HEK293 (cell line): Measurements from ENCODE around the gene TXNDC15.

Source experiments
- CTCF ChIA-PET: fragments of 350-600 bp; formaldehyde crosslinking; extraction: SDS; loops from one replicate; lab custom pipeline; 2021; ENCODE audit warnings: antibody characterized with exemption; lab: Yijun Ruan, JAX
- POLR2A ChIA-PET: fragments of 300-600 bp; formaldehyde crosslinking; extraction: SDS; loops from one replicate; lab custom pipeline; 2020; ENCODE audit warnings: antibody characterized with exemption, inconsistent platforms; lab: Yijun Ruan, JAX
- H3K27ac ChIP-seq: fragments of 200-500 bp; sonication (Bioruptor generic); 2 replicates; pipeline ENCODE4 v1.5.1; 2014; ENCODE audit warnings: low read depth, low read length, control low read depth, inconsistent platforms; ENCODE audit errors: extremely low read depth
- H3K36me3 ChIP-seq, 2 experiments: fragments of 200-500 bp in 1 of 2; sonication (Bioruptor generic) in 1 of 2; 1 replicate in 1 of 2; 2 replicates in 1 of 2; pipeline ENCODE4 v1.5.1; 2014 to 2017; ENCODE audit warnings: inconsistent platforms in 2 of 2, low read length in 2 of 2; ENCODE audit not compliant: control insufficient read depth in 2 of 2, insufficient read depth in 1 of 2
- H3K4me1 ChIP-seq: fragments of 200-500 bp; sonication (Bioruptor generic); 2 replicates; pipeline ENCODE4 v1.5.1; 2014; ENCODE audit warnings: mild to moderate bottlenecking, low read length, inconsistent platforms; ENCODE audit not compliant: control insufficient read depth, insufficient read depth
- H3K4me3 ChIP-seq: 2 replicates; pipeline ENCODE4 v1.5.1; 2011; ENCODE audit warnings: low read depth, mild to moderate bottlenecking, control low read depth, low read length, moderate library complexity
- H3K9me3 ChIP-seq: fragments of 200-500 bp; sonication (Bioruptor generic); 2 replicates; pipeline ENCODE4 v1.5.1; 2014; ENCODE audit warnings: low read depth, low read length, inconsistent platforms; ENCODE audit not compliant: control insufficient read depth, insufficient read depth
- BCL11B ChIP-seq: fragments of 450-650 bp; formaldehyde crosslinking; IDR thresholded peaks from 2 replicates; pipeline ENCODE4 v1.5.1; 2016; ENCODE audit warnings: low read depth, missing biosample characterization, missing genetic modification characterization
- EGR2 ChIP-seq: fragments of 450-650 bp; formaldehyde crosslinking; IDR thresholded peaks from 2 replicates; pipeline ENCODE4 v1.5.1; 2016; ENCODE audit warnings: low read depth, missing biosample characterization, missing genetic modification characterization
- FEZF1 ChIP-seq: fragments of 450-650 bp; formaldehyde crosslinking; IDR thresholded peaks from 2 replicates; pipeline ENCODE4 v1.5.1; 2016; ENCODE audit warnings: missing biosample characterization, missing genetic modification characterization
- HOXD13 ChIP-seq: sonication (generic); formaldehyde crosslinking; IDR thresholded peaks from 2 replicates; pipeline ENCODE4 v1.8.0; 2022; ENCODE audit warnings: missing genetic modification reagents, borderline replicate concordance
- KLF10 ChIP-seq: fragments of 450-650 bp; IDR thresholded peaks from 2 replicates; pipeline ENCODE4 v1.5.1; 2018; ENCODE audit warnings: missing biosample characterization, mild to moderate bottlenecking, missing genetic modification characterization
- KLF16 ChIP-seq: fragments of 450-650 bp; formaldehyde crosslinking; IDR thresholded peaks from 2 replicates; pipeline ENCODE4 v1.5.1; 2017; ENCODE audit warnings: missing biosample characterization, missing genetic modification characterization
- OVOL3 ChIP-seq: fragments of 450-650 bp; formaldehyde crosslinking; IDR thresholded peaks from 2 replicates; pipeline ENCODE4 v1.5.1; 2016; ENCODE audit warnings: missing biosample characterization, missing genetic modification characterization
- PRDM1 ChIP-seq: fragments of 450-650 bp; formaldehyde crosslinking; IDR thresholded peaks from 2 replicates; pipeline ENCODE4; 2016; ENCODE audit warnings: missing biosample characterization, missing genetic modification characterization
- SETDB1 ChIP-seq: IDR thresholded peaks from one replicate; pipeline ENCODE4 v1.6.1; 2017; ENCODE audit warnings: mild to moderate bottlenecking, low read length, moderate library complexity, mixed read lengths; ENCODE audit not compliant: insufficient read length
- SP3 ChIP-seq: fragments of 450-650 bp; formaldehyde crosslinking; IDR thresholded peaks from 2 replicates; pipeline ENCODE4 v1.5.1; 2016; ENCODE audit warnings: missing biosample characterization, missing genetic modification characterization
- YY2 ChIP-seq: fragments of 450-650 bp; formaldehyde crosslinking; IDR thresholded peaks from 2 replicates; pipeline ENCODE4 v1.5.1; 2016; ENCODE audit warnings: missing biosample characterization, missing genetic modification characterization
- ZBTB7A ChIP-seq: fragments of 450-650 bp; formaldehyde crosslinking; IDR thresholded peaks from 2 replicates; pipeline ENCODE4 v1.5.1; 2016; ENCODE audit warnings: low read depth, missing biosample characterization, missing genetic modification characterization
- ZBTB8A ChIP-seq: fragments of 450-650 bp; formaldehyde crosslinking; IDR thresholded peaks from 2 replicates; pipeline ENCODE4 v1.5.1; 2016; ENCODE audit warnings: missing biosample characterization, missing genetic modification characterization
- ZNF174 ChIP-seq: fragments of 450-650 bp; formaldehyde crosslinking; IDR thresholded peaks from 2 replicates; pipeline ENCODE4 v1.5.0; 2017; ENCODE audit warnings: missing biosample characterization, mild to moderate bottlenecking, missing genetic modification characterization
- ZNF175 ChIP-seq: fragments of 450-650 bp; formaldehyde crosslinking; IDR thresholded peaks from 2 replicates; pipeline ENCODE4 v1.5.1; 2016; ENCODE audit warnings: missing biosample characterization, missing genetic modification characterization
- ZNF341 ChIP-seq: fragments of 450-650 bp; formaldehyde crosslinking; IDR thresholded peaks from 2 replicates; pipeline ENCODE4; 2016; ENCODE audit warnings: low read depth, missing biosample characterization, missing genetic modification characterization
- ZNF350 ChIP-seq: fragments of 450-650 bp; formaldehyde crosslinking; IDR thresholded peaks from 2 replicates; pipeline ENCODE4 v1.5.0; 2017; ENCODE audit warnings: missing biosample characterization, mild to moderate bottlenecking, missing genetic modification characterization
- ZNF555 ChIP-seq: fragments of 450-650 bp; formaldehyde crosslinking; conservative IDR thresholded peaks from 2 replicates; pipeline ENCODE4 v1.5.1; 2017; ENCODE audit warnings: missing biosample characterization, mild to moderate bottlenecking, missing genetic modification characterization, inconsistent platforms
- ZNF658 ChIP-seq: fragments of 450-650 bp; formaldehyde crosslinking; IDR thresholded peaks from 2 replicates; pipeline ENCODE4; 2016; ENCODE audit warnings: missing biosample characterization, missing genetic modification characterization
- ZNF792 ChIP-seq: fragments of 450-650 bp; formaldehyde crosslinking; IDR thresholded peaks from 2 replicates; pipeline ENCODE4 v1.5.1; 2016; ENCODE audit warnings: missing biosample characterization, missing genetic modification characterization
- ZNF837 ChIP-seq: fragments of 450-650 bp; formaldehyde crosslinking; IDR thresholded peaks from 2 replicates; pipeline ENCODE4 v1.5.1; 2016; ENCODE audit warnings: missing biosample characterization, missing genetic modification characterization
- ZXDB ChIP-seq: fragments of 450-650 bp; formaldehyde crosslinking; IDR thresholded peaks from 2 replicates; pipeline ENCODE4 v1.5.1; 2016; ENCODE audit warnings: missing biosample characterization, missing genetic modification characterization
- TF ChIP-seq, protein P1 (sequence below): fragments of 450-650 bp; formaldehyde crosslinking; IDR thresholded peaks from 2 replicates; pipeline ENCODE4 v1.5.1; 2016; ENCODE audit warnings: missing biosample characterization, missing genetic modification characterization
- TF ChIP-seq, protein P2 (sequence below): fragments of 450-650 bp; formaldehyde crosslinking; IDR thresholded peaks from 2 replicates; pipeline ENCODE4 v1.5.1; 2016; ENCODE audit warnings: missing biosample characterization, missing genetic modification characterization
- TF ChIP-seq, protein P3 (sequence below): fragments of 450-650 bp; formaldehyde crosslinking; IDR thresholded peaks from 2 replicates; pipeline ENCODE4 v1.5.1; 2016; ENCODE audit warnings: missing biosample characterization, missing genetic modification characterization
- TF ChIP-seq, protein P4 (sequence below): fragments of 450-650 bp; formaldehyde crosslinking; optimal IDR thresholded peaks from 2 replicates; pipeline ENCODE3; 2016; ENCODE audit warnings: missing biosample characterization, mild to moderate bottlenecking, missing genetic modification characterization
- TF ChIP-seq, protein P5 (sequence below): fragments of 450-650 bp; IDR thresholded peaks from 2 replicates; pipeline ENCODE4 v1.5.1; 2018; ENCODE audit warnings: missing biosample characterization, mild to moderate bottlenecking, missing genetic modification characterization

Gene TXNDC15, protein sequence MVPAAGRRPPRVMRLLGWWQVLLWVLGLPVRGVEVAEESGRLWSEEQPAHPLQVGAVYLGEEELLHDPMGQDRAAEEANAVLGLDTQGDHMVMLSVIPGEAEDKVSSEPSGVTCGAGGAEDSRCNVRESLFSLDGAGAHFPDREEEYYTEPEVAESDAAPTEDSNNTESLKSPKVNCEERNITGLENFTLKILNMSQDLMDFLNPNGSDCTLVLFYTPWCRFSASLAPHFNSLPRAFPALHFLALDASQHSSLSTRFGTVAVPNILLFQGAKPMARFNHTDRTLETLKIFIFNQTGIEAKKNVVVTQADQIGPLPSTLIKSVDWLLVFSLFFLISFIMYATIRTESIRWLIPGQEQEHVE

DNA sequence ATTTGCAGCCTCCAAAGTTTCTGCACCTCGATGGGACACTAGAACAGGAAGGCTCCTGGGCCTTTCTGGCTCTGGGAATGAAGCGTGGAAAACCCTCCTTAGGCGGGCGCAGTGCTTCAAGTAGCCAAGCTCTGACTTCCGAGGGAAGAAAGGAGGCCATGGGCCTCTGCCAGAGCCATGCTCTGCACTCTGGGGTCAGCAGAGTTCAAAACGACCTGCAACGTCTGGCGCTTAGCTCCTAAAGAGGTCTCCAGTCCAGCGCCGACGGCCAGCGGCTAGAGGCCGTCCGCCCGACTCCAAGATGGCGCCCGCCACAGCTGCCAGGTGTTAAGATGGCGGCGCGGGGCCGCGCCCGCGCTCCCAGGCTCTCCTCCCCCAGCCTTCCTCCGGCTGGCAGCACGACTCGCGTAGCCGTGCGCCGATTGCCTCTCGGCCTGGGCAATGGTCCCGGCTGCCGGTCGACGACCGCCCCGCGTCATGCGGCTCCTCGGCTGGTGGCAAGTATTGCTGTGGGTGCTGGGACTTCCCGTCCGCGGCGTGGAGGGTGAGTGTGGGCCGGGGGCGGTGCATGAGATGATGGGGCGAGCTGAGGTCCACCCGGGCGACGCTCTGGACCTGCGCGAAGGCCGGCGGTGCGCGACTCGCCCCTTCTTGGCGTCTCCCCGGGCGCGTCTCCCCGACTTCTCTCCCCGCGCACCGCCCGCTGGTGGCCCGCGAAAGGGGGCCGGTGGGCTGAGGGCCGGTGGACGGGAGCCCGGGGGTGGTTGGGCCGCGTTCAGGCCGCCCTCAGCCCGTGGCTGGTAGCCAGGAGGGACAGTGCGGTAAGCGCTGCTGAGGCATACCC is at the start of gene TXNDC15:
Gene TXNDC15, plus strand, starts transcription at position 385 of the 844 bp plus-strand sequence. Its CDS starts 57 bp downstream, at position 442.
- ChIA-PET POLR2A (interaction anchor here (0.7 to 2.7 kb wide), 8 partner anchors 9 to 320 kb away, joined by 3 to 17 read pairs (median 4); partner anchors contain the start of genes C5orf24 and PCBD2), CTCF (interaction anchor here (0.6 to 0.7 kb wide), 2 partner anchors 136 to 287 kb away, joined by 3 to 4 read pairs; partner anchors contain the start of gene CAMLG)
- H3K4me1 ChIP-seq = no peaks in the 10 kb centered on the region; the same call in 1 of the 2 replicates
- no peaks in the 10 kb centered on the region for H3K9me3 ChIP-seq
- peak within 1 kb of the TSS; percentile 93 for H3K4me3 ChIP-seq
- peaks cover 0 to 13% of the 10 kb centered on the region in 2 experiments; a peak in 1 of 3 replicates for H3K36me3 ChIP-seq
- peak within 1 kb of the TSS; percentile 92 for H3K27ac ChIP-seq
- TF ChIP-seq ZNF175 (tag by site-specific recombination) (no peak), SETDB1 (no peak), ZNF555 (tag by site-specific recombination) (no peak), KLF10 (no peak), ZXDB (tag by site-specific recombination) (peak; percentile 94), FEZF1 (tag by site-specific recombination) (peak; percentile 12; the same call in 1 of the 2 replicates), HOXD13 (CRISPR knock-in tag) (no peak), PRDM1 (tag by site-specific recombination) (no peak), KLF16 (peak; percentile 78), ZBTB8A (peak; percentile 95), EGR2 (tag by site-specific recombination) (peak; percentile 79), ZNF792 (tag by site-specific recombination) (no peak), ZNF350 (no peak), YY2 (tag by site-specific recombination) (peak; percentile 96), OVOL3 (tag by site-specific recombination) (peak; percentile 62; the same call in 1 of the 2 replicates), ZNF341 (tag by site-specific recombination) (peak; percentile 79), SP3 (peak; percentile 74), ZNF174 (tag by site-specific recombination) (no peak), BCL11B (tag by site-specific recombination) (no peak), ZNF837 (tag by site-specific recombination) (no peak), ZBTB7A (peak; percentile 91; the same call in 1 of the 2 replicates), ZNF658 (tag by site-specific recombination) (no peak)
- TF ChIP-seq, protein P1, sequence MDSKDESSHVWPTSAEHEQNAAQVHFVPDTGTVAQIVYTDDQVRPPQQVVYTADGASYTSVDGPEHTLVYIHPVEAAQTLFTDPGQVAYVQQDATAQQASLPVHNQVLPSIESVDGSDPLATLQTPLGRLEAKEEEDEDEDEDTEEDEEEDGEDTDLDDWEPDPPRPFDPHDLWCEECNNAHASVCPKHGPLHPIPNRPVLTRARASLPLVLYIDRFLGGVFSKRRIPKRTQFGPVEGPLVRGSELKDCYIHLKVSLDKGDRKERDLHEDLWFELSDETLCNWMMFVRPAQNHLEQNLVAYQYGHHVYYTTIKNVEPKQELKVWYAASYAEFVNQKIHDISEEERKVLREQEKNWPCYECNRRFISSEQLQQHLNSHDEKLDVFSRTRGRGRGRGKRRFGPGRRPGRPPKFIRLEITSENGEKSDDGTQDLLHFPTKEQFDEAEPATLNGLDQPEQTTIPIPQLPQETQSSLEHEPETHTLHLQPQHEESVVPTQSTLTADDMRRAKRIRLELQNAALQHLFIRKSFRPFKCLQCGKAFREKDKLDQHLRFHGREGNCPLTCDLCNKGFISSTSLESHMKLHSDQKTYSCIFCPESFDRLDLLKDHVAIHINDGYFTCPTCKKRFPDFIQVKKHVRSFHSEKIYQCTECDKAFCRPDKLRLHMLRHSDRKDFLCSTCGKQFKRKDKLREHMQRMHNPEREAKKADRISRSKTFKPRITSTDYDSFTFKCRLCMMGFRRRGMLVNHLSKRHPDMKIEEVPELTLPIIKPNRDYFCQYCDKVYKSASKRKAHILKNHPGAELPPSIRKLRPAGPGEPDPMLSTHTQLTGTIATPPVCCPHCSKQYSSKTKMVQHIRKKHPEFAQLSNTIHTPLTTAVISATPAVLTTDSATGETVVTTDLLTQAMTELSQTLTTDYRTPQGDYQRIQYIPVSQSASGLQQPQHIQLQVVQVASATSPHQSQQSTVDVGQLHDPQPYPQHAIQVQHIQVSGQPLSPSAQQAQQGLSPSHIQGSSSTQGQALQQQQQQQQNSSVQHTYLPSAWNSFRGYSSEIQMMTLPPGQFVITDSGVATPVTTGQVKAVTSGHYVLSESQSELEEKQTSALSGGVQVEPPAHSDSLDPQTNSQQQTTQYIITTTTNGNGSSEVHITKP (tag by site-specific recombination) = peak; percentile 29; the same call in 1 of the 2 replicates
- TF ChIP-seq, protein P2, sequence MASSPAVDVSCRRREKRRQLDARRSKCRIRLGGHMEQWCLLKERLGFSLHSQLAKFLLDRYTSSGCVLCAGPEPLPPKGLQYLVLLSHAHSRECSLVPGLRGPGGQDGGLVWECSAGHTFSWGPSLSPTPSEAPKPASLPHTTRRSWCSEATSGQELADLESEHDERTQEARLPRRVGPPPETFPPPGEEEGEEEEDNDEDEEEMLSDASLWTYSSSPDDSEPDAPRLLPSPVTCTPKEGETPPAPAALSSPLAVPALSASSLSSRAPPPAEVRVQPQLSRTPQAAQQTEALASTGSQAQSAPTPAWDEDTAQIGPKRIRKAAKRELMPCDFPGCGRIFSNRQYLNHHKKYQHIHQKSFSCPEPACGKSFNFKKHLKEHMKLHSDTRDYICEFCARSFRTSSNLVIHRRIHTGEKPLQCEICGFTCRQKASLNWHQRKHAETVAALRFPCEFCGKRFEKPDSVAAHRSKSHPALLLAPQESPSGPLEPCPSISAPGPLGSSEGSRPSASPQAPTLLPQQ = peak; percentile 80
- TF ChIP-seq, protein P3, sequence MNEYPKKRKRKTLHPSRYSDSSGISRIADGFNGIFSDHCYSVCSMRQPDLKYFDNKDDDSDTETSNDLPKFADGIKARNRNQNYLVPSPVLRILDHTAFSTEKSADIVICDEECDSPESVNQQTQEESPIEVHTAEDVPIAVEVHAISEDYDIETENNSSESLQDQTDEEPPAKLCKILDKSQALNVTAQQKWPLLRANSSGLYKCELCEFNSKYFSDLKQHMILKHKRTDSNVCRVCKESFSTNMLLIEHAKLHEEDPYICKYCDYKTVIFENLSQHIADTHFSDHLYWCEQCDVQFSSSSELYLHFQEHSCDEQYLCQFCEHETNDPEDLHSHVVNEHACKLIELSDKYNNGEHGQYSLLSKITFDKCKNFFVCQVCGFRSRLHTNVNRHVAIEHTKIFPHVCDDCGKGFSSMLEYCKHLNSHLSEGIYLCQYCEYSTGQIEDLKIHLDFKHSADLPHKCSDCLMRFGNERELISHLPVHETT (tag by site-specific recombination) = peak; percentile 83
- TF ChIP-seq, protein P4, sequence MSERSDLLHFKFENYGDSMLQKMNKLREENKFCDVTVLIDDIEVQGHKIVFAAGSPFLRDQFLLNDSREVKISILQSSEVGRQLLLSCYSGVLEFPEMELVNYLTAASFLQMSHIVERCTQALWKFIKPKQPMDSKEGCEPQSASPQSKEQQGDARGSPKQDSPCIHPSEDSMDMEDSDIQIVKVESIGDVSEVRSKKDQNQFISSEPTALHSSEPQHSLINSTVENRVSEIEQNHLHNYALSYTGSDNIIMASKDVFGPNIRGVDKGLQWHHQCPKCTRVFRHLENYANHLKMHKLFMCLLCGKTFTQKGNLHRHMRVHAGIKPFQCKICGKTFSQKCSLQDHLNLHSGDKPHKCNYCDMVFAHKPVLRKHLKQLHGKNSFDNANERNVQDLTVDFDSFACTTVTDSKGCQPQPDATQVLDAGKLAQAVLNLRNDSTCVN (tag by site-specific recombination) = peak; percentile 100
- TF ChIP-seq, protein P5, sequence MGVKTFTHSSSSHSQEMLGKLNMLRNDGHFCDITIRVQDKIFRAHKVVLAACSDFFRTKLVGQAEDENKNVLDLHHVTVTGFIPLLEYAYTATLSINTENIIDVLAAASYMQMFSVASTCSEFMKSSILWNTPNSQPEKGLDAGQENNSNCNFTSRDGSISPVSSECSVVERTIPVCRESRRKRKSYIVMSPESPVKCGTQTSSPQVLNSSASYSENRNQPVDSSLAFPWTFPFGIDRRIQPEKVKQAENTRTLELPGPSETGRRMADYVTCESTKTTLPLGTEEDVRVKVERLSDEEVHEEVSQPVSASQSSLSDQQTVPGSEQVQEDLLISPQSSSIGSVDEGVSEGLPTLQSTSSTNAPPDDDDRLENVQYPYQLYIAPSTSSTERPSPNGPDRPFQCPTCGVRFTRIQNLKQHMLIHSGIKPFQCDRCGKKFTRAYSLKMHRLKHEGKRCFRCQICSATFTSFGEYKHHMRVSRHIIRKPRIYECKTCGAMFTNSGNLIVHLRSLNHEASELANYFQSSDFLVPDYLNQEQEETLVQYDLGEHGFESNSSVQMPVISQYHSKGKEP = 0 out of 2 replicates have a peak, but pooled peaks have one; percentile 7
